Fibroblast of the aortic adventitia (primary cell): ENCODE measurements around the gene CTAGE15. TPM values are rescaled to one million over a fixed set of nuclear protein-coding genes. Genes with fewer than 3 reads are reported as not detected.
A peak's percentile ranks its signal among the peaks of the same experiment; 100 is the strongest.
"Not testable (repeated sequence)": the region's sequence is repeated elsewhere in the genome, so short reads cannot be mapped to it uniquely, and the experiment has no call there.

Source experiments
- DNase-seq: peaks from one replicate; pipeline ENCODE4 v3.0.0-alpha.2; 2010; ENCODE audit warnings: low read depth
- H3K4me3 ChIP-seq: 2 replicates; pipeline ENCODE4 v1.5.1; 2011; ENCODE audit warnings: low read depth, mild to moderate bottlenecking, control low read depth, low read length, moderate library complexity
- total RNA-seq: library from RNA; depleted of rRNA; stranded (reverse); fragments of >200 nt; gene quantifications from 2 replicates; pipeline ENCODE4 v1.2.3, GENCODE V29; 2012; ENCODE audit warnings: low replicate concordance
- TF ChIP-seq, protein P1 (sequence below): IDR thresholded peaks from 2 replicates; pipeline ENCODE4 v1.5.1; 2011; ENCODE audit warnings: mild to moderate bottlenecking, low read length, control low read depth, inconsistent platforms; ENCODE audit not compliant: insufficient read depth

The CTAGE15 gene, protein sequence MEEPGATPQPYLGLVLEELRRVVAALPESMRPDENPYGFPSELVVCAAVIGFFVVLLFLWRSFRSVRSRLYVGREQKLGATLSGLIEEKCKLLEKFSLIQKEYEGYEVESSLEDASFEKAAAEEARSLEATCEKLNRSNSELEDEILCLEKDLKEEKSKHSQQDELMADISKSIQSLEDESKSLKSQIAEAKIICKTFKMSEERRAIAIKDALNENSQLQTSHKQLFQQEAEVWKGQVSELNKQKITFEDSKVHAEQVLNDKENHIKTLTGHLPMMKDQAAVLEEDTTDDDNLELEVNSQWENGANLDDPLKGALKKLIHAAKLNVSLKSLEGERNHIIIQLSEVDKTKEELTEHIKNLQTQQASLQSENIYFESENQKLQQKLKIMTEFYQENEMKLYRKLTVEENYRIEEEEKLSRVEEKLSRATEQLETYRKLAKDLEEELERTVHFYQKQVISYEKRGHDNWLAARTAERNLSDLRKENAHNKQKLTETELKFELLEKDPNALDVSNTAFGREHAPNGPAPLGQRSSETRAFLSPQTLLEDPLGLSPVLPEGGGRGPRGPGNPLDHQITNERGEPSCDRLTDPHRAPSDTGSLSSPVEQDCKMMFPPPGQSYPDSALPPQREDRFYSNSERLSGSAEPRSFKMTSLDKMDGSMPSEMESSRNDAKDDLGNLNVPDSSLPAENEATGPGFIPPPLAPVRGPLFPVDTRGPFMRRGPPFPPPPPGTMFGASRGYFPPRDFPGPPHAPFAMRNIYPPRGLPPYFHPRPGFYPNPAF
- total RNA-seq, result 0.25 TPM in 1 of 2 replicates, not detected in the other

- DNase-seq, H3K4me3 ChIP-seq: not testable (repeated sequence)
Measured at GRCh38 chr7:143571501-143571900, at the start of gene CTAGE15. CTAGE15 (plus strand) TSS chr7:143571801; CDS start chr7:143571818, 17 bp downstream.

GRCh38 chr7:143522309-143522916 lies 49.2 kb upstream of the CTAGE15 start:
- H3K4me3 ChIP-seq, DNase-seq: not testable (repeated sequence)

DNA sequence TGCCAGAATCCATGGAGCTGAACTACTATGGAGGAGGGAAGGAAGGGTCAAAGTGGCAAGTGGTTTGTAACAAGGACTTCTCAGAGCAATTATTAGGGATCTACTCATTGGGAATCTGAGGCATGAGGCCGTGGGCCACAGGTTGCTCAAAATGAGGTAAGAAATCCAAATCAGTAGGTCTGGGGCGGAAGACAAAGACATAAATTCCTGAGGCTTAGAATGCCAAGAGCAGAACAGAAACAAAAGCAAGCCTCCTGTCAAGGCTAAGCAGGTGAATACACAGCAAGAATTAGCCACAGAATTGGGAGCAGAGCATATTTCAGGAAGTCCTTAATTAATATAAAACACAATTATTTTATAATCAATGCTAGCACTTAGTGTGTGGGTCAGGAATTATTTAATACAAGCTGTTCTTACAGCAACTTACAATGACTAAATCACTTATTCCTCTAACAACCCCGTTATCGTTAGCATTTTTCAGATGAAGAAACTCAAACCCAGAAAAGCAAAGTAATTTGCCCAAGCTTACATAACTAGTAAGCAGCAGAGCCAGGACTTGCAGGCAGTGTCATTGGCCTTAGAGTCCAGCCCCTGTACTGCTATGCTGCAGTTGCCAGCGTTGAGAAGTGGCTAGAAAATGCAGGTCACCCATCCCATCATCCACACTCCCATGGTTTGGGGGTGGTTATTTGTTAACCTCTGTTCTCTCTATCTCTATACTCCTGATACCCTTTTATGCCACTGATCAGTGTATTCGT lies 40.3 kb upstream of the CTAGE15 start:
- not testable (repeated sequence) for DNase-seq, H3K4me3 ChIP-seq

DNA sequence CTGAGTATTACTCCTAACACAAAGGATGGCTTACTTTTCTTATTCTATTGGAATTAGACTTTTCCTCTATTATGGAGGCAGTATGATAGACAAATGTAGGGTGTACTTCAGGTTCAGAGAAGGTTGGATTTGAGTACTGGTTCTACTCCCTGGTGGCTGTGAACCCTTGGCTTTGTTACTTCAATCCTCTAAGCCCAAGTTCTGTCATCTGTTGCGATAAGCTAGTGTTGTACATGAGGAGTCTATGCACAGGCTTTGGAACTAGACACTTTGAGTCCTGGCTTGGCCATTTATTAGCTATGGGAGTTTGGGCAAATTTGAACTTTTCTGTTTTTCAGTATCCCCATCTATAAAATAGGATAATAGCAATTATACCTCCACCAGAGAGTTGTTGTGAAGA lies 39.7 kb upstream of the CTAGE15 start:
- H3K4me3 ChIP-seq, DNase-seq: not testable (repeated sequence)

GRCh38 chr7:143533213-143533839 lies 38.3 kb upstream of the CTAGE15 start:
- H3K4me3 ChIP-seq, DNase-seq: not testable (repeated sequence)

GRCh38 chr7:143536443-143536842 lies 35.2 kb upstream of the CTAGE15 start:
- not testable (repeated sequence) for DNase-seq, H3K4me3 ChIP-seq

- not testable (repeated sequence) for H3K4me3 ChIP-seq, DNase-seq
Measured at GRCh38 chr7:143543288-143544038, 28.1 kb upstream of the CTAGE15 start.

GRCh38 chr7:143555968-143556367 lies 15.6 kb upstream of the CTAGE15 start:
- DNase-seq, H3K4me3 ChIP-seq: not testable (repeated sequence)

GRCh38 chr7:143563306-143563705 lies 8.3 kb upstream of the CTAGE15 start:
- not testable (repeated sequence) for DNase-seq
- TF ChIP-seq, protein P1, sequence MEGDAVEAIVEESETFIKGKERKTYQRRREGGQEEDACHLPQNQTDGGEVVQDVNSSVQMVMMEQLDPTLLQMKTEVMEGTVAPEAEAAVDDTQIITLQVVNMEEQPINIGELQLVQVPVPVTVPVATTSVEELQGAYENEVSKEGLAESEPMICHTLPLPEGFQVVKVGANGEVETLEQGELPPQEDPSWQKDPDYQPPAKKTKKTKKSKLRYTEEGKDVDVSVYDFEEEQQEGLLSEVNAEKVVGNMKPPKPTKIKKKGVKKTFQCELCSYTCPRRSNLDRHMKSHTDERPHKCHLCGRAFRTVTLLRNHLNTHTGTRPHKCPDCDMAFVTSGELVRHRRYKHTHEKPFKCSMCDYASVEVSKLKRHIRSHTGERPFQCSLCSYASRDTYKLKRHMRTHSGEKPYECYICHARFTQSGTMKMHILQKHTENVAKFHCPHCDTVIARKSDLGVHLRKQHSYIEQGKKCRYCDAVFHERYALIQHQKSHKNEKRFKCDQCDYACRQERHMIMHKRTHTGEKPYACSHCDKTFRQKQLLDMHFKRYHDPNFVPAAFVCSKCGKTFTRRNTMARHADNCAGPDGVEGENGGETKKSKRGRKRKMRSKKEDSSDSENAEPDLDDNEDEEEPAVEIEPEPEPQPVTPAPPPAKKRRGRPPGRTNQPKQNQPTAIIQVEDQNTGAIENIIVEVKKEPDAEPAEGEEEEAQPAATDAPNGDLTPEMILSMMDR, result peak; percentile 41

DNA sequence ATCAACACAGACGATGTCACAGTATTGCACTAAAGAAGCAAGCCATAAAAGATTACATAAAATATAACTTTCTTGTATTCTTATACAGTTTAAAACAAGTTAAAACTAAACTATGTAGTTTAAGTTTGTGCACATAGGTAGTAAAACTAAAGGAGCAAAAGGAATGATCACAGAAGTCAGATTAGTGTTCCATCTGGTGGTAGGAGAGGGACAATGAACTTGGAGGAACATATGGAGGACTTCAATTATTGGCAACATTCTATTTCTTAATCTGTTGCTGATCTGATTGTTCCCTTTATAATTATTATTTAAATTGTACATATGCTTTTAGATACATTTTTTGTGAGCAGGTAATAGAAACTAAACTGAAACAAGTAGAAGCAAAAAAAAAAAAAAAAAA lies 5.6 kb upstream of the CTAGE15 start:
- not testable (repeated sequence) for DNase-seq, H3K4me3 ChIP-seq

More at GRCh38 chr7:143563306-143563705, 8.3 kb upstream of the CTAGE15 start:
- H3K4me3 ChIP-seq, result not testable (repeated sequence)

DNA sequence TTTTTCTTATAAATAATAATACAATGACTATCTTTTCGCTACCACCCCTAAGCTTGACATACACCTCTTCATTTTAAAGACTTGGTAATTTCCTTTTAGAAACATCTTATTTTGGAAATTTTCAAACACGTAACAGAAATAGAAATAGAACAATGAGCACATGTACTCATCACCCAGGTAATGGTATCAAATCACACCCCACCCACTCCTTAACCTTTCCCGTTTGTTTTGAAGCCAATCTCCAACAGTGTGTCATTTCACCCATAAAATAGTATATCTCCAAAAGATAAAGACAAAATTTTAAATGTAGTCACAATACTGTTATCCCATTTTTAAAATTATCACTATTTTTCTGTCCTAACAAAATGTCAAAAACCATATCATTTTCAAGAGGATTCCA lies 16.6 kb downstream of the CTAGE15 start:
- DNase-seq, H3K4me3 ChIP-seq: not testable (repeated sequence)

DNA sequence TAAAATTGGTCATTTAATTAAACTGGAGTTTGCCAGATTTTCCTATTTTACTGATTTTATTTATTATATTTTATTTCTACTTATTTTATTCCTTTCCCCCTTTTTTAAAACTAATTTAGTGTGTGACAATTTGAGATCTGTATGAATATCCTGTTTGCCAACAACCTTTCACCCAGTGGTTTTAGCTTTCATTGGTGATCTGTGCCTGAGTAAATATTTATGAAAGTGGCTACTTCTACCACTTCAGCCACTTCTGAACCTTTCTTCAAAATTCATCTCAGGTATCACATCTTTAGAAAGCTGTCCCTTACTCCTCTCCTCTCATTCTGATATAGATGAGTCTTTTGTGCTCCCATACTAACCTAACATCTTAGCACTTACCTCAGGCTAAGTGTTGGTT lies 18.3 kb downstream of the CTAGE15 start:
- DNase-seq, H3K4me3 ChIP-seq: not testable (repeated sequence)

- not testable (repeated sequence) for DNase-seq, H3K4me3 ChIP-seq
Measured at GRCh38 chr7:143598086-143598485, 26.5 kb downstream of the CTAGE15 start.

GRCh38 chr7:143603549-143603948 lies 31.9 kb downstream of the CTAGE15 start:
- not testable (repeated sequence) for DNase-seq, H3K4me3 ChIP-seq

- not testable (repeated sequence) for H3K4me3 ChIP-seq, DNase-seq
Measured at GRCh38 chr7:143606088-143606487, 34.5 kb downstream of the CTAGE15 start.

GRCh38 chr7:143615545-143615944 lies 43.9 kb downstream of the CTAGE15 start:
- not testable (repeated sequence) for H3K4me3 ChIP-seq, DNase-seq
